ENCODE data around the gene TET1.

GRCh38 chr10:68561865-68562649 lies 1.9 kb downstream of the TET1 start:
- no peak for TF ChIP-seq CTCF (IDR thresholded peaks at IDR 0.05)
- no peak for TF ChIP-seq POLR2AphosphoS5 (IDR thresholded peaks at IDR 0.05; ENCODE audit: low read depth, low read length)
- no peak for TF ChIP-seq TCF7L2 (IDR thresholded peaks at IDR 0.05; ENCODE audit: low read depth, low read length)
- no peak for TF ChIP-seq SIN3A (IDR thresholded peaks at IDR 0.05; ENCODE audit: borderline replicate concordance, insufficient read depth, low read depth, low read length)

Data from Panc1 (cell line).